Stimulated activated CD4-positive, alpha-beta T cell treated with anti-CD3 and anti-CD28 coated beads, Interleukin-1b, Interleukin-23, amount 100 ng/mL, for 4 hours (primary cell): ENCODE data around the gene TYW1.
"Not testable (repeated sequence)": the region's sequence is repeated elsewhere in the genome, so short reads cannot be mapped to it uniquely, and the experiment has no call there.

Source experiments
- DNase-seq, 2 donors: peaks; one replicate each; pipeline ENCODE4 v3.0.0-alpha.2; 2020; ENCODE audit warnings: low read depth in 2 of 2

Gene TYW1, protein sequence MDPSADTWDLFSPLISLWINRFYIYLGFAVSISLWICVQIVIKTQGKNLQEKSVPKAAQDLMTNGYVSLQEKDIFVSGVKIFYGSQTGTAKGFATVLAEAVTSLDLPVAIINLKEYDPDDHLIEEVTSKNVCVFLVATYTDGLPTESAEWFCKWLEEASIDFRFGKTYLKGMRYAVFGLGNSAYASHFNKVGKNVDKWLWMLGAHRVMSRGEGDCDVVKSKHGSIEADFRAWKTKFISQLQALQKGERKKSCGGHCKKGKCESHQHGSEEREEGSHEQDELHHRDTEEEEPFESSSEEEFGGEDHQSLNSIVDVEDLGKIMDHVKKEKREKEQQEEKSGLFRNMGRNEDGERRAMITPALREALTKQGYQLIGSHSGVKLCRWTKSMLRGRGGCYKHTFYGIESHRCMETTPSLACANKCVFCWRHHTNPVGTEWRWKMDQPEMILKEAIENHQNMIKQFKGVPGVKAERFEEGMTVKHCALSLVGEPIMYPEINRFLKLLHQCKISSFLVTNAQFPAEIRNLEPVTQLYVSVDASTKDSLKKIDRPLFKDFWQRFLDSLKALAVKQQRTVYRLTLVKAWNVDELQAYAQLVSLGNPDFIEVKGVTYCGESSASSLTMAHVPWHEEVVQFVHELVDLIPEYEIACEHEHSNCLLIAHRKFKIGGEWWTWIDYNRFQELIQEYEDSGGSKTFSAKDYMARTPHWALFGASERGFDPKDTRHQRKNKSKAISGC

DNA sequence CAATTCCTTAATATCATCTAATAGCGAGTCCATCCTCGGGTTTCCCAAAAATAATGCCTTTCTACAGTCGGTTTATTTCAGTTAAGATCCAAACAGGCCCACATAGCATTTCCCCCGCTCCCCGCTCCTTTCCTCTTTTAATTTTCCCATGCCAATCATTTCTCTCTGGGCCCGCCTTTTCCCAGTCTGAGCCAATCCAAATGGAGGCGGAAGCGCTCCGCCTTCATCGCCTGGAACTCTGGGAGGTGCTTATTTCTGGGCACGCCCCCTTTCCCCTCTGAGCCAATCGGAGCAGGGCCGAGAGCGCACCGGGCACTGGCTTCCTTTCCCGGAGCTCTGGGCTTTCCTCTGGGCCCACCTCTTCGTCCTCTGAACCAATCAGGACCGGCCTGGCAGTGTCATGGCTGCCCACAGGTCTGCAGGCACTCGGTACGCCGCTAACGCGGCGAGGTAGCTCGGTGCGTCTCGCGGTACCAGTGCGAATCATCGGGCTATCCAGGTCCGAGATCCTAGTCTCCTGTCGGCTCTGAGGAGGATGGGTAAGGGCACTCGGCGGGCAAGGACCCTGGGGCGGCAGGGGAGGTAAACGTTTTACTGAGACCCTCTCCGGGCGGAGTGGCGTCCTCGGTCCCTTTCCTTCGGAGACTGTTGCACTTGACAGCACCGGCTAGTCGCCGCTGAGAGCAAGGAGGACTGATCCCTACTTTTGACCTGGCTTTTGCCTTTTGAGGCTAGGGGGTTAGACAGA is at the start of gene TYW1:
TSS of gene TYW1 (plus strand) at position 390 of the 748 bp plus-strand sequence. CDS start at position 536, 146 bp downstream.
- DNase-seq: peak; percentile 93 to 97

DNA sequence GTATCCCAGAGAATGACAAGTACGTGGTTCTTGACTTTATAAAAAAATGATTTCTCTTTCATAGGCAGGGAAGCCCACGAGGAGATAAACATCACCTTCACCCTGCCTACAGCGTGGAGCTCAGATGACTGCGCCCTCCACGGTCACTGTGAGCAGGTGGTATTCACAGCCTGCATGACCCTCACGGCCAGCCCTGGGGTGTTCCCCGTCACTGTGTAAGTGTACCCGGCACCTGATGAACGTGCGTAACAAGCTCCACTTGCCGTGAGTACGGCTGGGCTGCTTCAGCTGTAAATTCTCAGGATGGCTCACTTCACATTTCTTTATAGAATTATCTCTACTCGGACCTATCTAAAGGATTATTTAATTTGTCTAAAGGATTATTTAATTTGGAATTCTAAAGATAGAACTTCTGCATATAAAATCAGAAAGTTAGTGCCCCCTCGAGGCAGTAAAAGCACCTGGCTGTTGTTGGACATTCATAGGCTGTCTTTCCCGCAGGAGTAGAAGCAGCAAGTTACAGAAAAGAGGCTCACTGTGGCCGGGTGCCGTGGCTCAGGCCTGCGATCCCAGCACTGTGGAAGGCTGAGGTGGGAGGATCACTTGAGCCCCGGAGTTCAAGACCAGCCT is 48.0 kb upstream of the TYW1 start:
- DNase-seq: no peak

DNA sequence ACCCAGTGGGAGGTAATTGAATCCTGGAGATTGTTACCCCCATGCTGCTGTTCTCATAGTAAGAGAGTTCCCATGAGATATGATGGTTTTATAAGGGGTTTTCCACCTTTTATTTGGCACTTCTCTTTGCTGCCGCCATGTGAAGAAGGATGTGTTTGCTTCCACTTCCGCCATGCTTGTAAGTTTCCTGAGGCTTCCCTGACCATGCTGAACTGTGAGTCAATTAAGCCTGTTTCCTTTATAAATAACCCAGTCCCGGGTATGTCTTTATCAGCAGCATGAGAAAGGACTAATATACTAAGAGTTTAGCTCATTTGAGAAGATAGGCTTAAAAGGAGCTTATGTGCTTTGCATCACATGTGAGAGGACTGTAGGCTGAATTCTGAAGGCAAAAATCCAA is 46.3 kb upstream of the TYW1 start:
- DNase-seq: no peak

DNA sequence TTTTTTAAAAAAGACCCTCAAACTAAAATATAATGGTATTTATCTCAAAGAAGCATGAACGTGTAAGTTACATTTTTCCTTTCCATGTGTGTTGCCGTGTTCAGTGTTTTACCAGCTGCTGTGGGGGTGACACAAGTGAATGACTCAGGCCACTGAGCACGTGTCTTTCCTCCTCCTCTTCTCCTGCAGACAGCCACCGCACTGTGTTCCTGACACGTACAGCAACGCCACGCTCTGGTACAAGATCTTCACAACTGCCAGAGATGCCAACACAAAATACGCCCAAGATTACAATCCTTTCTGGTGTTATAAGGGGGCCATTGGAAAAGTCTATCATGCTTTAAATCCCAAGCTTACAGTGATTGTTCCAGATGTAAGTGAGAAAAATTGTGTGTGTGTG is 45.9 kb upstream of the TYW1 start:
- no peak for DNase-seq

DNA sequence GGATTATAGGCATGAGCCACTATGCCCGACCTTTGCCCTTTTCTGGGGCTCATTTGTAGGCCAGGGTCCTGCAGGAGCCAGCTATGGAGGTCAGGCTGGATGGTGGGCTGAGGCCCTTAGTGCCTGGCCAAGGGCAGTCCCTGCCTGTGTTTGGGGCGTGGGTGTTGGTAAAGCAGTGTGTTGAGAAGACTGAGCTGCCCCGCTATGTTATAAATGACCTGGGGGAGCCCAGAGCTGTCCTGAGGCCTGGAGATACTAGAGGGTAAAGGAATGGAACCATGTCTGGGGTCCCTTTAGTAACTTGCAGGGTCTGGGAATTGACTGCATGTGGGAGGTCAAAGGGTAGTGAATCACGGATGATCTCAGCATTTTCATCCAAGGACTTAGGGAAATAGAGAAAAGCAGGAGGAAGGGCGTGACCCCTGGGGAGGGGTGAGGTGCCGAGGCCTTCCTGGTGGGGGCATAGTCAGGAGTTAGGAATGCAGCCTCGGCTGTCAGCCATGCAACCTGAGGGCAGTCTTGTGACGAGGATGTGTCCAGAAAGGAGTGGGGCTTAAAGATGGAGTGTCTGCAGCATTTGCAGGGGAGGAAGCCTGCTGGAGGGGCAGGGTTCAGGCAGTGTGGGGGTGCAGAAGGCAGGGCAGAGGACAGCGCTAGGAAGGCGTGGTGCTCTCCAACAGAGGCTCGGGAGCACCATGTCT is 44.1 kb upstream of the TYW1 start:
- DNase-seq: no peak

DNA sequence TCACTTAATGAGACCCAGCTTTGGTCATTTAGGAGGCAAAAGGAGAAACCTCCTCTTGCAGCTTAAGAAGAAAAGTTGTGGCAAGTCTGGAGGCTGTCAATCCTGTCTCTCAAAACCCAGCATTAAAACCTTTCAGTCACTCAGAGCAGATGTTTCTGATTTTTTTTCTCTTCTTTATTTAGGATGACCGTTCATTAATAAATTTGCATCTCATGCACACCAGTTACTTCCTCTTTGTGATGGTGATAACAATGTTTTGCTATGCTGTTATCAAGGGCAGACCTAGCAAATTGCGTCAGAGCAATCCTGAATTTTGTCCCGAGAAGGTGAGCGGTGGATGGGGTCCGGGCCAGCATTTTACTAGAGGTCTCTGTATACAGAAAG is 43.6 kb upstream of the TYW1 start:
- DNase-seq: no peak

DNA sequence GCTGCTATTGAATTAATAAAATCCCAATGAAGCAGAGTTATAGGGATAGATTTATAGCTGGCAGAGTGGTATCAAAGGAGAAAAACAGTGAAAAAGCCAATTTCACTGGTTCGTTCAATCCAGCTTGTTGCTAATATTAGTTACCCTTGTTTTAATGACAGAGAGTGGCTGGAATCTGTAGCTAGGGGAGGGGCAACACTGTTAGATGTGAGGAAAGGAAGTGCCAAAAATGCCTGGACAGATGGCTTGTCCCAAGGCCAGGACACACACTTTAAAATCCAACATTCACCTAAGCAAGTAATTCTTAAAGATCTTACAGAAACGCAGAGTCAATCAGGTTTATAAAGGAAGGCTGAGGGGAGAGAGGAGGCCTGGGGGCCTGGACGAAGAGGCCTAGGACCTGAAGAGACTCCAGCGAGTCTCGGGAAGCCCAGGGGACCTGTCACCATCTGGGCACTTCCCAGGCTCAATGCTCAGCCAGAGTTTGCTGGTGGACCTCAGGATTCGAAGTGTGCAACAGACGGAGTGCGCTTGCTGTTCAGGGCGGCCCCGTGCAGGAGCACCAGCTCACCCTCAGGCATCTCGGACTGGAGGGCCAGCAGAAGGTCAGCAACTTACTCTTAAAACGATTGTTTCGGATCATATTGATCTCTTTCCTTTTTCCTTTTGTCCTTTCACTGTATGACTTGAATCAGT is 38.9 kb upstream of the TYW1 start:
- DNase-seq: no peak

DNA sequence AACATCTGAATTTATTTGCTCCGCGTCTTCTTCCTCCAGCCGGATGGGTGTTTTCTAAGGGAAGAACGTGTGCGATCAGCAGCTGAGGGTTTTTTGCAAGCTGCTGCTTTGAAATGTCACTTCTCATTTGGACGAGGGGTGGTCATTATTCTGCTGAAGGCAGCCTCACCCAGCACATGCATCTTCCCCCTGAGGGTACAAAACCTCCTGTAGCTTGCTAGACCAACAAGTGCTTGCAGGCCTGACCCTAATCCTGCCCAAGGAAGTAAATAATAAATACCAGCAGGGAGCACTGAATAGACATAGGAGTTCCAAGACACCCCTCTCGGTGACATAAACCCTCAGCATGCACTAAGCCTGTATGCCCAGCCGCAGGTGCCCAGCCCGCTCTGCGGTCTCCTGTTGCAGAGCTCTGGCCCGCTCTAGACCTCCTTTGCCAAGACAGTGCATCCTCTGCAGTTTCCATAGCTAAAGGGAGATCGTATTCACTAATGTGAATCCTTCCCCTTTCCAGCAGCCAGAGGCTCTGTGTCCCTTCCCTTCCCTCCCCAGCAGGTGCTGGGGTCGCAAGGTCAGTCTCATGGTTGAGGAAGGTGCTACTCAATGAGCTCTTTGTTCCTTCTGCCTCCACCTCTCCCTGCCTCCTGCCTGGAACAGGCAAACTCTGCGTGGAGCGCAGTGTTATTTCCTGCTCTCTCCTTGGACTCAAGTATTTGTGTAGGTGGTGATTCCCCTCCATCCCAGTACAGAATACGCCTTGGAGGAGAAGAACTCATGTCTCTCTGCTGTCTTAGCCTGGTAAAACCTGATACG is 37.9 kb upstream of the TYW1 start:
- no peak for DNase-seq

DNA sequence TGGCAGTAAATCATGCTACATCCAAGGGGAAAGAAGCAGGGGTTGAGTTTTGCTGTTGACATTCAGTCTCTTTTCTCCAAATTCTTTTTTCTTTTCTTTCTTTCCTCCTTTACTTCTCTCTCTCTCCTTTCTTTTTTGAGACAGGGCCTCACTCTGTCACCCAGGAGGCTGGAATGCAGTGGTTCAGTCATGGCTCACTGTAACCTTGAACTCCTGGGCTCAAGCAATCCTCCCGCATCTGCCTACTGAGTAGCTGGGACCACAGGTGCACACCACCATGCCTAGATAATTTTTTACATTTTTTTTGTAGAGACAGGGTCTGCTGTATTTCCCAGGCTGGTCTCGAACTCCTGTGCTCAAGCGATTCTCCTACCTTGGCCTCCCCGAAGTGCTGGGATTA is 36.4 kb upstream of the TYW1 start:
- DNase-seq: no peak

DNA sequence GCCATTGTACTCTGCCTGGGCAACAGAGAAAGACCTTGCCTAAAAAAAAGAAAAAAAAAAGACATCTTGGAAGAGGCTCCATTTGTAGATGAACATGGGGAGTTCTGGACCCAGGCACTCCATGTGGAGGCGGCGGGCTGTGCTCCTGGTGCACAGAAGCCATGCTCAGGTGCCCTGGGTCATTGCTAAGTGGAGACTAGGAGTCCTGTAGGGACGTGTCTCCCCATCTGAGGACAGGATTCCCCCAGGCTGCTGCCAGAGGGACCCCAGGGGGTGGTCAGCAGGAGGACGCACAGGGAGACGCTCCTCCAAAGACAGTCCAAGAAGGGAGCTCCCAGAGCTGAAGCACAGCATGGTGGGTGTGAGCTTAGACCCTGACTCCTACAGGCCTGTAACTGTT is 35.5 kb upstream of the TYW1 start:
- DNase-seq: no peak

DNA sequence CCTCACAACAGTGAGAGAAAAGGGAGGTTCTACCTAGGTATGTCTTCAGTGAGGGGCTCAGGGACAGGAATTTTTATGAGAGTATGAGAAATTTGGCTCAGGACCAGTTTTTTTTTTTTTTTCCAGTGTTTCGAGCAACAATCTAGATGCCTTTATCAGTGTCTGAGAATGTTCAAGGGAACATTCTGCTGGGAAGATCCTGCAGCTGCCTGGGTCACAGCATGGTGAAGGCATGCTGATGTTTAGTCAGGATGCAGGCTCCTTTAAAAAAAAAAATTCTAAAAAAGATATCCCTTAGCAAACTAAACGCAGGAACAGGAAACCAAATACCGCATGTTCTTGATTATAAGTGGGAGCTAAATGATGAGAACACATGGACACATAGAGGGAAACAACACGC is 32.2 kb upstream of the TYW1 start:
- no peak for DNase-seq

DNA sequence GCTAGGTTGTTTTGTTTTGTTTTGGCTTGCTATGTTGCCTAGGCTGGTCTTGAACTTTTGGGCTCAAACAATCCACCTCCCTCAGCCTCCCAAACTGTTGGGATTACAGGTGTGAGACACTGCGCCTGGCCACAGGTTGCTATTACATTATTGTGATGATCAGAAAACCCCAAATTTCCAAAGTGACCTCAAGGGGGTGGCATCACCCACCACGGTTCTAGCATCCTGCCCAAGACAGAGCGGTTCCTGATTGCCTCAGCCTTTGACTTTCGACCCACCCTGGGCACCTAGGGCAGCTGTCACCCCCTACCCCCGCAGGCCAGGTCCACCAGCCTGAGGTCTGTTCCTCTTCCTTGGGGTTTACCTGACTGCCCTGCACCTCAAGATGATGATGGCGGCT is 29.6 kb upstream of the TYW1 start:
- no peak for DNase-seq

DNA sequence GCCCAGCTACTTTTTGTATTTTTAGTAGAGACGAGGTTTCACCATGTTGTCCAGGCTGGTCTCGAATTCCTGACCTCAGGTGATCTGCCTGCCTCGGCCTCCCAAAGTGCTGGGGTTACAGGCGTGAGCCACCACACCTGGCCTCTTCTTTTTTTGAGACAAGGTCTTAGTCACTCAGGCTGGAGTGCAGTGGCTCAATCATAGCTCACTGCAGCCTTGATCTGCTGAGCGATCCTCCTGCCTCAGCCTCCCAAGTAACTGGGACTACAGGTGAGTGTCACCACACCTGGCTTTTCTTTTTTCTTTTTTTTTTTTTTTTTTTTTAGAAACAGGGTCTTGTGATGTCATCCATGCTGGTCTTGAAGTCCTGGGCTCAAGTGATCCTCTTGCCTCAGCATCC is 27.6 kb upstream of the TYW1 start:
- not testable (repeated sequence) for DNase-seq

DNA sequence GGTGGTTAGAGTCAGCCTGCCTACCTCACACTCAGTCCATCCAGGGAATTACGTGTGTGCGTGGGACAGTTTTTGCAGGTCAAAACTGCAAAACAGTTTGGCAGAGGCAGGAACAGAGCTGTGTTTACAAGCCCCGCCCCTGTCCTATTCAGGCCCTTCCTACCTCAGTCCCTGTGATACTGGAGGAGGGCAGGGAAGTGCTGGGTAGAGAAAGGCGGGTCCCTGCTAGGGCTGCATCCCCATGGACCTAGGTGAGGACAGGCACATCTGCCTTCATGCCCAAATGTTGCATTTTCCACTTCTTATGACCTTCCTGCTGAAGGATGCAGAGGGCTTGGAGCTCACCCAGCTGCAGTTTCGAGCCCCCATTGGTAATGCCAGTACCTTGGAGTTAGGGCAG is 26.3 kb upstream of the TYW1 start:
- no peak for DNase-seq

DNA sequence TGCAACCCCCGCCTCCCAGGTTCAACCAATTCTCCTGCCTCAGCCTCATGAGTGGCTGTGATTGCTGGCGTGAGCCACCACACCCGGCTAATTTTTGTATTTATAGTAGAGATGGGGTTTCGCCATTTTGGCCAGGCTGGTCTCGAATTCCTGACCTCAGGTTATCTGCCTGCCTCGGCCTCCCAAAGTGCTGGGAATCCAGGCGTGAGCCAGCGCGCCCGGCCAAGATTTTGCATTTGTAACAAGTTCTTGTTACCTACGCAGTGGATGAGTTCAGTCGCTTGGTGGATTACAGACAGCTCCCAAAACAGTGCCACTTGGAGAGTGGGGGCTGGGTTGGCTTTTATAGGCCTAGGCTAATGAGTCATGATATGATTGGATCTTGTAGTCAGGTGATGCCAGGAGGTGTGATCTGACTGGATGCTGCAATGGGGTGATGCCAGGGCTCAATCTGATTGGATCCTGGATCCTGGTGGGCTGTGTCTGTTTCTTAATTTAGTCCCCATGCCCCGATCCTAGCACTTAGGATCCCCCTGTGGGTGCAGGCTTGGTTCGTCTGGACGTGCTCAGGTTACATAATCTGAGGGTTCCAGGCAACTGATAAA is 21.5 kb upstream of the TYW1 start:
- DNase-seq: no peak

DNA sequence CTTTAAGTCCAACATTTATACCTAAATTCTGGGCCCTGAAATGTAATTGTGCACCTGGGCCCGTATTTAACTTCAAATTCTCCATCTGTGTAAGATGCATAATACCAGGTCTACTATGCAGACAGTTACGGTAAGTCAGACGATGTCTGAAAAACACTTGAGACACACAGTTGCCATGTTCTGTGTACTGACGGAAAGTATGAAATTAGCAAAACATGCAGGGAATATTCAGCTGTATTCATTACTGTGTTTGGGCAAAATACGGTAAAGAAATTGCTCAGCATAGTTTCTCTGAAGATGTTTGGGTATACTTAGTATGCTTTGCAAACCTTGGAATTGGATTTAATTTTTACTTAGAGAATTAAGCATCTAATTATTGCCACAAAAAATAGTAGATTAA is 18.3 kb upstream of the TYW1 start:
- not testable (repeated sequence) for DNase-seq

DNA sequence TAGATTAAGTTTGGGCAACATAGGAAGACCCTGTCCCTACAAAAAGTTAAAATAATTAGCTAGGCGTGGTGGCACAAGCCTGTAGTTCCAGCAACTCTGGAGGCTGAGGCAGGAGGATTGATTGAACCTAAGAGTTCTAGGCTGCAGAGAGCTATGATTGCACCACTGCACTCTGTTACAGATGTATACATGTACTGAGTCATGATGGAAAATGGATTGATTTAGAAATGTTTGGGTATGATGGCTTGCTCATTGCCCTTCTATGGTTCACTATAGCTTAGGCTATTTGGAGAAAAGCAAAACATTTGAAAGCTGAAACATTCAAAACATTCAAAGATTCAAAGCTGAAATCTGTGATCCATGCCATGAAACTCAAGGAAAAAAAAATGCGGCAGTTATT is 17.6 kb upstream of the TYW1 start:
- DNase-seq: not testable (repeated sequence)

DNA sequence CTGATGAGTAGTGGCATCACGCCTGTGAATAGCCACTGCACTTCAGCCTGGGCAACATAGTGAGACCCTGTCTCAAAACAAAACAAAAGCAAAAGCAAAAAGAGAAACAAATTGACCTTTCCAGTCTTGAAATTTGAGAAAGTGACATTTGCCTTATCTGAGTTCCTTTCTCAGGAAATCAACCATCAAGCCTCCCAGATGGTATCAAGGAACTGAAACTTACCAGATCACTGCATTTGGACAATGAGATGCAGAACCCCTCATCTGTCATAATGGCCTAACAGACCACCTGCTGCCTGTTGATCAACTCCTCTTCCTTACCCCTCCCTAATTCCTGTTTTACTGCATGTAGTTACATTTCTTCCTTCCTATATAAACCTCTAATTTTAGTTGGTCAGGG is 16.3 kb upstream of the TYW1 start:
- not testable (repeated sequence) for DNase-seq

DNA sequence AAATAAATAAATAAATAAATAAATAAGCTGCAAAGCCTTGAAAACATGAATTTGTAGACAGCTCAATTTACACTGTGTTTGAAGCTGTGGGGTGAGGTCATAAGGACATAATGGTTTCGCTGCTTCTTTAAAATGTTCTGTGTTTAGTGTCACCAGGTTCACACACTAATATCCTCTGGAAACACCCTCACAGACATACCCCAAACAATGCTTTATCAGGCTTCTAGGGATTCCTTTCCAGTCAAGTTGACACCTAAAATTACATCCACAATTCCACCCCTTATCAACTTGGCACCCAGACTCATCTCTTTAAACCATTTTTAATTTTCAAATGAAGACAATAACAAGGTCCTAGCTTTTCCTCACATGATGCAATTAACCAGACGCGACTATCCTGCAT is 7.1 kb upstream of the TYW1 start:
- not testable (repeated sequence) for DNase-seq

DNA sequence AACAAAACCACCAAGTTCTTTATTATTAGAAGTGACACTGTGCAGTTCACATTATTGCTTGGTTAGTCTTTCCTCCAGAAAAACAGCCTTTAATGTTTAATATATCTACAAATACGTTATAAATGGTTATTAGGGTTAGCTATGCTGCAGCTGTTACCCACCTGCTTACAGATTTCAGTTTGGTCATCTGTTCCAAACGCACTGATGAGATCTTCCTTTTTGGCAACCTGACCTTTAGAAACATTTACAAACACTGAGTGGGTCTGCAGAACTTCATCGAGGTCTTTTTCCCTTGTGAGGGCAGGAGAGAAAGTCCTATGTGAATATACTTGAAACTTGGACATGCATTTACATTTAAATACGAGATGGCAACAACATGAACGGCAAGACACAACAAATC is 2.6 kb upstream of the TYW1 start:
- DNase-seq: not testable (repeated sequence)
